Esophagus squamous epithelium (tissue), 4 donors: ENCODE measurements around the gene AKAP12.

Experiments
- CTCF ChIP-seq, 6 experiments: fragments of 450-650 bp in 4 of 6; fragments of 200-600 bp in 2 of 6; sonication (generic) in 2 of 6; IDR thresholded peaks; one replicate each; pipeline ENCODE4 v1.5.1; 2016 to 2019; ENCODE audit warnings: antibody characterized with exemption in 6 of 6, mild to moderate bottlenecking in 4 of 6, moderate library complexity in 4 of 6
- POLR2A ChIP-seq, 4 donors: fragments of 450-650 bp; IDR thresholded peaks; one replicate each; pipeline ENCODE4 v1.6.1; 2017; ENCODE audit warnings: antibody characterized with exemption in 4 of 4, mild to moderate bottlenecking in 4 of 4, moderate library complexity in 3 of 4

DNA sequence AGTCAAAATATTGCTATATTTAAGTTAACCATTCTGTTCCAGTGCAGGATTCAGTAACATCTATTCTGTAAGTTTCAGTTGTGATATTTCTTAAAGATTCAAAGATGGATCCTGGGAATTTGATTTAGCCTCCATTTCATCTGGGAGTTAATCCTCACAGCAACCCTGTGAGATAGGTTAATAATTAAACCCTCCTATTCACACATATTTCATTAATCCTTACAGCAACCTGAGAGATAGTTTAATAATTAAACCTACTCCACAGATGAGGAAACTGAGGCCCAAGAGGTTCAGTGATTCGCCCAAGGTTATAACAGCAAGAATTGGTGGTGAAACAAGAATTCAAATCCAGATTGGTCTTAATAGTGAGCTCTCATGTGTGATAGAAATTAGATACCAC is 162.5 kb downstream of the AKAP12 start:
- TF ChIP-seq CTCF (IDR thresholded peaks at IDR 0.05) (no peak), POLR2A (IDR thresholded peaks at IDR 0.05) (no peak)
